NCI-H82 treated with DMSO at 0.1 percent for 48 hours (cell line): ENCODE data around the gene PDE4D.

Experiments
- DNase-seq: peaks from one replicate; lab custom pipeline; 2025; ENCODE audit not compliant: unreplicated experiment; lab: John Stamatoyannopoulos, UW

Gene PDE4D

DNA sequence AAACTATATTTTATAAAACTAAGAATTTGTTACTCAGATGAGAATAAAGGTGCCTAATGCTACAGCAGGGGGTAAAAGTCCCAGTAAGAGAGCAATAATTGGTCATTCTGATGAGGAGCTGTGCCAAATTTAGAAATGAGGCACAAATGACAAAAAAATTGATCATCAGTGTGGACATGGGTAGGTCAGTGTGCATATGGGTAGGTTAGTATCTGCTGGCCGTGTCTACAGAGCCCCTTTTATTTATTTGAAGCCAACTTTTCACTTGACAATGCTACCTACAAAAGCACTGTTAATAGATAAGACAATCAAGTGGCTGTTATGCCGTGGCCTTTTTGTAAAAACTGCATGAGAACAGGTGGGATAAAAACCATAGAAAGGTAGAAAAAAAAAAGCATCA is 856.1 kb downstream of the PDE4D start:
- DNase-seq: no peak

DNA sequence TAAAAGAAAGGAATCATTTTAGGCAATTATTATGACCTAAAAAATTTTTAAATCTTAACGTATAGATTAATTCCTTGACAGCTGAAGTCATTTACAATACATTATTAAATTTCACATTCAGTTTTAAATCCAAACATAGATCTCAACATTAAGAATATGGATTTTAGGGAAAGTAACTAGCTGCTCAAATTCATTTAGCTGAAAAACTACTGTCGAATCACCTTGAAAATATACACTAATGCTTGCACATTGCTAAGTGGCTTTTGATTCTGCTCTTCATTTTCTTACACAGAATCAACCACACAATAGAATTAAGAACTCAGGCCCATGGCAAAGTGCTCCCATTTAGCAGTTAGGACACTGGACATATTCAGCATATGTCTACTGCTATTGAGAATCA is 856.5 kb downstream of the PDE4D start:
- no peak for DNase-seq

DNA sequence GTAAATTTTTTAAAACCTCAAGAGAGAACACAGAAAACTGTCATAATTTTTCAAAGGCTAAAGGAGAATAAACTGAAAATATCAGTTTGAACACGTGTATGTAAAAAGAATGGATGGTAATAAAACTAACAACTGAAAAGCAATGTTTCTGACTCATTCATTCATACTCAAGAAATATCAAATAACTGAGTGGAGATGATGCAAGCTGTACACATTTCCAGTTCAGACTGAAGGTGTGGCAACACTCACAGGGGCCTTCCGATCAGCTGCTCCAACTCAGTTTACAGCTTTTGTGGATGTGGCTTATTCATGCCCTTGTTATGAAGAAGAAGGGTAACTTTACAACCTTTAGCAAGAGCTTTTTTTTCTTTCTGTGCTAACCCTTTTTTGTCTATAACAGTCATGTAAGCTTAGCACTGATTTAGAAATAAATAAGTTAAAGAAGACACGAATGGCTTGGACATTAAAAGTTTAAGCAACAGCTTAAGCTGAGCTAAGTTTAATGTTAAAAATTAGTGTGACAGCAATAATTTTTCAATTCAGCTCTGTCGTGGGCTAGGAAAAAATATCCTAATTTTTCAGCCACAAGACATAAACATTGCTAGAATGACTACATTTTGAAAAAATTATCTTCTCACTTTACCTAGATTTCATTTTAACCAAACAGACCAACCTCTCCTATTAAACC is 857.1 kb downstream of the PDE4D start:
- no peak for DNase-seq

- DNase-seq: peak; percentile 56
Measured at GRCh38 chr5:59035681-59036080, 857.8 kb downstream of the PDE4D start.

DNA sequence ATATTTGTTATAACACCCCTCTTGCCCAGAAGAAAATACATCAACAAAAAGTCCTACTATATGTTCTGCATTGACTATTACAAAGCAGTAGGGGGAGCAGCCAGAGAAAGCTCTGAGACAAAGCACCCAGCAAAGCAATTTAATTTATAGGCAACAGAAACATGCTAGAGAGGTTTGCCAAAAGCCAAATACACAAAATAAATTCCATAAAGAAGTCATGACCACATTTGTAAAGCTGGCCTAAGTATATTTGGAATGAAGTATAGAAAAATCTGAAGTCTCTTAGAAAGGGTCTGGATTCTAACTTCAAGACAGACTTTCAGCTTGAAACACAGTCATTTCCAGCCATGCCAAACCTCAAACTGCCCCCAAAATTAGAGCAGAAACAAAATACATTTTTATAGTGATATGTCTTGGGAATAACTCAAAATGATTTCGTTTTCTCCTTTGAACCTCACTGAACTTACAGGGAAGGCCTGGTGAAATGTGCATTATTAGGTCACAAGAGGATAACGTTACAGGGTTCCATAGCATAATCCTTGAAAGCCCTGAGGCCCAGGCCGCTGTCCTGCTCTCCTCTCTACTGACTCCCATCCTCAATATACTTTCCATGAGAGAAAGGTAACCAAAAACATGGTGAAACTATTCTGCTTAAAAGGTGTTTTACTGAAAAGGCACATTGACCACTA is 858.9 kb downstream of the PDE4D start:
- peak; percentile 50 for DNase-seq

DNA sequence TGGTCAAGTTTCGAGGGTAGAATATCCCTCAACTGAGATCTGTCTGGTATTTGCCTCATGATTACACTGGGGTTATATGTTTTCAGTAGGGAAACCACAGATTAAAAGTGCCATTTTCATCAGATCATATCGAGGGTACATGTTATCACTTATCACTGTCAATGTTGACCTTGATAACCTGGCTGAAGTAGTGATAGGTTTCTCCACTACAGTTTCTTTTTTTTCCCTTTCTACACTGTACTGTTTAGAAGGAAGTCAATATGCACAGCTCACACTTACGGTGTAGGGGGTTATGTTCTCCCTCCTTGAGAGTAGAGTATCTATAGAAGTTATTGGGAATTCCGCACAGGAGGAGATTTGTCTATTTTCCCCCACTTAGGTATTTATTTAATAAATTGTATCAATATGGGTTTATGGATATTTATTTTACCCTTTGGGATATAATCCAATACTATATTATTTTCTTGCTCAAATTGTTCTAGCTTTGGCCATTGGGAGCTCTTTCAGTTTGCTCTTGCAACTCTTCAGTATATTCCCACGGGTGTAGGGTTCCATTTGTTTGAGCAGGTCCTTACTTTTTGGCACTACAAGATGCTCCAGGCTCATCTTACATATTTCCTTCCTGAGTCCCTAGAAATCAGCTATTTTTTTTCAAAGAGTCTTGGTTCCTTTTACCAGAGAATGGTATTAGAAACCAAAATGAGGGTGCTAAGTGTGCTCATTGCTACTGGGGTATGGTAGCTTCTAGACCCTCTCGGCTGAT is 866.2 kb downstream of the PDE4D start:
- DNase-seq: no peak

DNA sequence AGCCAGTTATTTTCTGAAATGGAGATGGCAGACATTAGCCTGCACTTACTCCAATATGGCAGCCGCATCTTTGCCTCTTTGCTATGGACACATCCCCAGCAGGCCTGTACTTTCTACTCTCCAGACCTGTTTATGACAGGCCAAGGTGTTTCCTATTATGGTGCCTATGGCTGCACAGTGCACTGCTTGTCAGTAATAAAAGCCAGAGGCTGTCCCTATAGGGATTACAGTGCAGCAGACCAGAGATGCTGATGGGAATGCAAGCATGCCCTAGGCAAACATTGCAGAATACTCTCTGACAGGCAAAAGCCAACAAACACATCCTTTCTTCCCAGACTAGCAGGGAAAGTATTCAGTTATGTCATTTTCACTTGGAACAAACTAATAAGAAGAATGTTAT is 867.8 kb downstream of the PDE4D start:
- DNase-seq: no peak

- DNase-seq: no peak
Measured at GRCh38 chr5:59021837-59022514, 871.5 kb downstream of the PDE4D start.

GRCh38 chr5:59021286-59021673 is 872.2 kb downstream of the PDE4D start:
- no peak for DNase-seq

- no peak for DNase-seq
Measured at GRCh38 chr5:59020611-59021285, 872.8 kb downstream of the PDE4D start.

DNA sequence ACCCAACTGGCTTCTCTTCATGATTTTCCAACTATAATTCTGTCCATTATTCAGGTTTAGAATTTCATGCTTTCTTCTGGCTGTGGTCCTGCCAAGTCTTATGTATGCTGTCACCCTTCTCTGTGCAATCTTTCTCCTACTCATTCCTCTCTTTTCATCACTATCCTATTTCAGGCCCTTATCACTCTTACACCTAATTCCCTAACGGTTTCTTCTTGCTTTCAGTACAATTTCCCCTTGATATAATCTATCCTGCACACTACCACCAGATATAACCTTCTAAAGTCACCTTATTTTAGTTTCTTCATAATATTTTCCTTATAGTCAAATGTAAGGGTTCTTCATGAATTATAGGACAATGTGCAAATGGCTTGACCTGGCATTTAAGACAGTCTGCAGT is 874.4 kb downstream of the PDE4D start:
- DNase-seq: no peak

DNA sequence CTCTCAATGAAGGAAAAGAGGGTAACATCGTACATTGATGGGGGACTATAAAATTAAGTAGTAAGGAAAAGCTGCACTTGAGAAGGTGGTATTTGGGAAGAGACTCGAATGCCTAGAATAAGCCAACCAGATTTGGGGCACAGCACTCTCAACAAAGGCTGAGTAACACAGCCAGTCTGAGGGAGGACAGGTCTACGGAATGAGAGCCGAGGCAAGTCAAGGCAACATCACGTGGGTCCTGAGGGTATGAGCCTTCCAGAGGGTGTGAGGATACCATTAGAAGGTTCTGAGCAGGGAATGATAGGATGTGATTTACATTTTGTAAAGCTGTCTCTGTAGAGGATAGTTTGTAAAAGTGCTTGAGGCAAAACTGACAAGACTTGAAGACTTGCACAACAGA is 876.6 kb downstream of the PDE4D start:
- DNase-seq: no peak

DNA sequence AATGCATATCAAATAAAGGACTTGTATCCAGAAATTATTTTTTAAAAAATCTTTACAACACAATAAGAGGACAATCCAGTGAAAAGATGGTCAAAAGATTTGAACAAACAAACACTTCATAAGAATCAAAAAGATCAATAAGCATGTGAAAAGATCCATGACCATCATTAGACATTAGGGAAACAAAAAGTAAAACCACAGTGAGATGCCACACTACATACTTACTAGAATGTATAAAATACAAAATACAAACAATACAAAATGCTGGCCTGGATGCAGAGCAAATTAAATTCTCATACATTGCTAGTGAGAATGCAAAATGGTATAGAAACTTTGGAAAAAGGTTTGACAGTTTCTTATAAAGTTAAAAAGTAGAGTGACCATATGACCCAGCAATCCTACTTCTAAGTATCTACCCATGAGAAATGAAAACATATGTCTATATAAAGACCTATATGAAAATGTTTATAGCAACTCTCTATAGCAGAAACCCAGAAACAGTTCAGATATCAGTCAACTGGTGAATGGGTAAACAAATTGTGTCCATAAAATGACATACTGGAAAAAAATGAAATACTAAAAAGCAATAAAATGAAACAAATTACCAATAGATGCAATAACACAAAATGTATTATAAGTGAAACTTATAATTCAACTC is 884.6 kb downstream of the PDE4D start:
- no peak for DNase-seq

- DNase-seq: peak; percentile 26
Measured at GRCh38 chr5:59007460-59008063, 886.0 kb downstream of the PDE4D start.

GRCh38 chr5:59005934-59006701 is 887.4 kb downstream of the PDE4D start:
- no peak for DNase-seq

- DNase-seq: peak; percentile 40
Measured at GRCh38 chr5:59003641-59004040, 889.9 kb downstream of the PDE4D start.

GRCh38 chr5:59003124-59003523 is 890.4 kb downstream of the PDE4D start:
- peak; percentile 44 for DNase-seq

GRCh38 chr5:59002162-59002825 is 891.2 kb downstream of the PDE4D start:
- no peak for DNase-seq

DNA sequence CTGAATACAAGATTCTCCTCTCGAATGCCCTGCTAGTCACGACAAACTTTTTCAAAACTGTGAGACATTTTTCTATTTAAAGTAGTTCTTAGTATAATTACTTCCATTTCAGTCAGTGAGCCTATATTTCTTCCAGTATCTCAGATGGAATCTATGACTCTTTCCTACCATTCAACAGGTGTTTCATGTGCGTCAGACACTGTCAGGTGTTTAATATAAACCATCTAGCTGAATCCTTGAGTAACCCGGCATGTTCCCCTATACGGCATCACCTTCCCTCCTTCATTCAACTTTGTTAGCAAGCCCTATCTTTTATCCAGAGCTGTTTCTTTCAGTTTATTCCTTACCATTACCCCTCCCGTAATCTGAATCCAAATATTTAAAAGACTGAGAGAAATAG is 891.8 kb downstream of the PDE4D start:
- DNase-seq: no peak
